CD14-positive monocyte (primary cell): ENCODE data around the gene TACC2. TPM values are rescaled to one million over a fixed set of nuclear protein-coding genes. Genes with fewer than 3 reads are reported as not detected.

ENCODE experiments used
- DNase-seq, 3 donors: peaks; one replicate each; pipeline ENCODE4 v3.0.0-alpha.2; 2011 to 2022
- H2AFZ ChIP-seq: 2 replicates; pipeline ENCODE4 v1.6.0; 2012; ENCODE audit warnings: mild to moderate bottlenecking, low read depth, low read length, inconsistent platforms; ENCODE audit not compliant: insufficient read depth, poor library complexity, severe bottlenecking
- H3K27ac ChIP-seq, 2 donors: 1 replicate in 1 of 2; 2 replicates in 1 of 2; pipeline ENCODE4 v1.5.1; 2012 to 2013; ENCODE audit warnings: low read length in 2 of 2, control low read depth in 1 of 2, inconsistent platforms in 1 of 2, low read depth in 1 of 2, mild to moderate bottlenecking in 1 of 2
- H3K27me3 ChIP-seq, 2 donors: one replicate each; pipeline versions ENCODE4 v1.6.0 to v1.6.1; 2011 to 2013; ENCODE audit warnings: low read length in 2 of 2; ENCODE audit not compliant: control insufficient read depth in 2 of 2, insufficient read depth in 2 of 2
- H3K36me3 ChIP-seq, 2 donors: replicated peaks in 1 of 2; 1 replicate in 1 of 2; 2 replicates in 1 of 2; pipeline versions ENCODE4 v1.5.1 to v1.6.1; 2012 to 2013; ENCODE audit warnings: low read length in 2 of 2, control low read depth in 1 of 2, inconsistent platforms in 1 of 2, mild to moderate bottlenecking in 1 of 2; ENCODE audit not compliant: insufficient read depth in 2 of 2, control insufficient read depth in 1 of 2
- H3K4me1 ChIP-seq, 2 donors: 1 replicate in 1 of 2; 2 replicates in 1 of 2; pipeline versions ENCODE4 v1.5.1 to v1.6.1; 2012 to 2013; ENCODE audit warnings: low read length in 2 of 2, control low read depth in 1 of 2, inconsistent platforms in 1 of 2, mild to moderate bottlenecking in 1 of 2, moderate library complexity in 1 of 2; ENCODE audit not compliant: insufficient read depth in 2 of 2, control insufficient read depth in 1 of 2
- H3K4me2 ChIP-seq: replicated peaks from 2 replicates; pipeline ENCODE3; 2012; ENCODE audit warnings: low read length, moderate library complexity, mild to moderate bottlenecking; ENCODE audit not compliant: poor library complexity, severe bottlenecking; ENCODE audit errors: extremely low read depth
- H3K4me3 ChIP-seq, 3 experiments: fragments of 200-600 bp in 1 of 3; sonication (generic) in 1 of 3; replicated peaks in 1 of 3; 1 replicate in 2 of 3; 2 replicates in 1 of 3; pipeline ENCODE4 v1.5.1; 2011 to 2013; ENCODE audit warnings: low read length in 3 of 3, mild to moderate bottlenecking in 3 of 3, control low read depth in 2 of 3, low read depth in 2 of 3, inconsistent platforms in 1 of 3, moderate library complexity in 1 of 3
- H3K79me2 ChIP-seq: 2 replicates; pipeline ENCODE4 v1.6.0; 2012; ENCODE audit warnings: mild to moderate bottlenecking, control low read depth, inconsistent platforms, low read length, moderate library complexity; ENCODE audit not compliant: insufficient read depth
- H3K9ac ChIP-seq: 2 replicates; pipeline ENCODE4 v1.6.0; 2017; ENCODE audit warnings: low read length, mild to moderate bottlenecking; ENCODE audit not compliant: insufficient read depth, poor library complexity, severe bottlenecking
- H3K9me3 ChIP-seq, 2 donors: replicated peaks in 1 of 2; 1 replicate in 1 of 2; 2 replicates in 1 of 2; pipeline versions ENCODE4 v1.5.1 to v1.6.1; 2012 to 2013; ENCODE audit warnings: low read length in 2 of 2, control low read depth in 1 of 2; ENCODE audit not compliant: control insufficient read depth in 1 of 2, insufficient read depth in 1 of 2
- H4K20me1 ChIP-seq: 2 replicates; pipeline ENCODE4 v1.6.0; 2012; ENCODE audit warnings: mild to moderate bottlenecking, low read length, control low read depth, moderate library complexity; ENCODE audit not compliant: insufficient read depth
- H3K27ac Mint-ChIP-seq, 7 donors: one replicate each; pipeline ENCODE4 v1.8.0; 2020; ENCODE audit warnings: mild to moderate bottlenecking in 7 of 7, mixed read lengths in 7 of 7, moderate library complexity in 6 of 7, inconsistent platforms in 2 of 7
- H3K27me3 Mint-ChIP-seq, 3 donors: one replicate each; pipeline ENCODE4 v1.8.0; 2021 to 2022; ENCODE audit warnings: low read depth in 3 of 3, mild to moderate bottlenecking in 3 of 3, mixed read lengths in 3 of 3, moderate library complexity in 3 of 3, inconsistent platforms in 1 of 3
- H3K36me3 Mint-ChIP-seq, 2 donors: one replicate each; pipeline ENCODE4 v1.8.0; 2020; ENCODE audit warnings: mixed read lengths in 2 of 2, inconsistent platforms in 1 of 2, mild to moderate bottlenecking in 1 of 2
- H3K4me1 Mint-ChIP-seq: one replicate; pipeline ENCODE4 v1.8.0; 2020; ENCODE audit warnings: mild to moderate bottlenecking, mixed read lengths
- H3K4me3 Mint-ChIP-seq, 2 donors: one replicate each; pipeline ENCODE4 v1.8.0; 2020; ENCODE audit warnings: mild to moderate bottlenecking in 2 of 2, mixed read lengths in 2 of 2, moderate library complexity in 1 of 2
- H3K9me3 Mint-ChIP-seq, 7 donors: one replicate each; pipeline ENCODE4 v1.8.0; 2020 to 2022; ENCODE audit warnings: mixed read lengths in 7 of 7, mild to moderate bottlenecking in 6 of 7, moderate library complexity in 6 of 7, inconsistent platforms in 2 of 7
- WGBS: methylation state at CpG from one replicate; pipeline ENCODE4 v1.1.5; 2013; ENCODE audit warnings: missing lambda C conversion rate; ENCODE audit not compliant: insufficient coverage; 5-methylcytosine and 5-hydroxymethylcytosine counted together
- intact Hi-C, 2 donors: fragments of 100-400 bp; cut with micrococcal nuclease; formaldehyde crosslinking; loops; one replicate each; pipeline versions ENCODE4 v1.15.0 to v1.15.1; 2023
- polyA plus RNA-seq, 3 donors: library from polyadenylated mRNA; depleted of rRNA in 1 of 3; unstranded in 2 of 3; stranded (reverse) in 1 of 3; fragments of 300-500 nt in 2 of 3; fragments of >200 nt in 1 of 3; fragmentation: Illumina TruSeq in 2 of 3; gene quantifications; 1 replicate in 2 of 3; 2 replicates in 1 of 3; pipeline ENCODE4 v1.2.3, GENCODE V29; 2012 to 2021
- TF ChIP-seq, protein P1 (sequence below): fragments of 200-600 bp; IDR thresholded peaks from one replicate; pipeline ENCODE4 v1.8.0; 2022; ENCODE audit warnings: antibody characterized with exemption, mild to moderate bottlenecking

TACC2 gene
- polyA plus RNA-seq, 3 donors = 0.03 TPM; not detected in 2

DNA sequence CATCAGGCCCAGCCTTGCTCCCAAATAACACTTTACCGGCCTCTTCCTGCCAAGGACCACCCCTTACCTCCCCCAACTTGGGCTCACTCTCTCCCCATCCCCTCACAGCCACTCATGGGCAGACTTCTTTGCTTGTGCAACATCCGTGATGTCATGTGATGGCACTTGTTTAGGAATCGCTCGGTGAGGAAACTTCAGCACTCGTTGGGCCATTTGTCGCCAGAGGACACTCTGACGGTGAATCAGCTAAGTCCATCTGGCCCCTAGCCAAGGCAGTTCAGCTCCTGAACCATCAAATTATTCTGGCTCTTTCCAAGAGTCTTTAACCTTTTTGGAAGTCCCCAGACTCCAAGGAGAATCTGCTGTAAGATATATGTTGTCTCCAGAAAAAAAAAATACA lies 301.4 kb downstream of the TACC2 start:
- H3K27me3 ChIP-seq = no peaks in the 10 kb centered on the region
- H3K79me2 ChIP-seq = no peaks in the 10 kb centered on the region
- Mint-ChIP-seq H3K9me3 (no peaks in the 10 kb centered on the region), H3K4me3 (no peak overlapping the region), H3K27ac (no peak overlapping the region), H3K27me3 (peaks cover under 1 to 5% (median 5%) of the 10 kb centered on the region in 3 donors), H3K36me3 (no peaks in the 10 kb centered on the region), H3K4me1 (no peaks in the 10 kb centered on the region)
- no peak overlapping the region for H2AFZ ChIP-seq
- no peaks in the 10 kb centered on the region for H3K9me3 ChIP-seq
- TF ChIP-seq, protein P1, sequence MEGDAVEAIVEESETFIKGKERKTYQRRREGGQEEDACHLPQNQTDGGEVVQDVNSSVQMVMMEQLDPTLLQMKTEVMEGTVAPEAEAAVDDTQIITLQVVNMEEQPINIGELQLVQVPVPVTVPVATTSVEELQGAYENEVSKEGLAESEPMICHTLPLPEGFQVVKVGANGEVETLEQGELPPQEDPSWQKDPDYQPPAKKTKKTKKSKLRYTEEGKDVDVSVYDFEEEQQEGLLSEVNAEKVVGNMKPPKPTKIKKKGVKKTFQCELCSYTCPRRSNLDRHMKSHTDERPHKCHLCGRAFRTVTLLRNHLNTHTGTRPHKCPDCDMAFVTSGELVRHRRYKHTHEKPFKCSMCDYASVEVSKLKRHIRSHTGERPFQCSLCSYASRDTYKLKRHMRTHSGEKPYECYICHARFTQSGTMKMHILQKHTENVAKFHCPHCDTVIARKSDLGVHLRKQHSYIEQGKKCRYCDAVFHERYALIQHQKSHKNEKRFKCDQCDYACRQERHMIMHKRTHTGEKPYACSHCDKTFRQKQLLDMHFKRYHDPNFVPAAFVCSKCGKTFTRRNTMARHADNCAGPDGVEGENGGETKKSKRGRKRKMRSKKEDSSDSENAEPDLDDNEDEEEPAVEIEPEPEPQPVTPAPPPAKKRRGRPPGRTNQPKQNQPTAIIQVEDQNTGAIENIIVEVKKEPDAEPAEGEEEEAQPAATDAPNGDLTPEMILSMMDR = no peak
- no peaks in the 10 kb centered on the region for H4K20me1 ChIP-seq
- WGBS = 67% methylated on average over 5 of the region's 7 CpGs
- no peaks in the 10 kb centered on the region for H3K36me3 ChIP-seq
- no peak overlapping the region for H3K4me2 ChIP-seq
- H3K4me3 ChIP-seq = no peak overlapping the region
- no peak for DNase-seq
- intact Hi-C loops = loop anchor here in 1 of 2 donors (10.0 kb wide), 1 partner anchor 274 kb away; the partner anchor contains the start of gene DMBT1
- H3K9ac ChIP-seq = no peak overlapping the region
- no peaks in the 10 kb centered on the region for H3K4me1 ChIP-seq
- no peak overlapping the region for H3K27ac ChIP-seq

DNA sequence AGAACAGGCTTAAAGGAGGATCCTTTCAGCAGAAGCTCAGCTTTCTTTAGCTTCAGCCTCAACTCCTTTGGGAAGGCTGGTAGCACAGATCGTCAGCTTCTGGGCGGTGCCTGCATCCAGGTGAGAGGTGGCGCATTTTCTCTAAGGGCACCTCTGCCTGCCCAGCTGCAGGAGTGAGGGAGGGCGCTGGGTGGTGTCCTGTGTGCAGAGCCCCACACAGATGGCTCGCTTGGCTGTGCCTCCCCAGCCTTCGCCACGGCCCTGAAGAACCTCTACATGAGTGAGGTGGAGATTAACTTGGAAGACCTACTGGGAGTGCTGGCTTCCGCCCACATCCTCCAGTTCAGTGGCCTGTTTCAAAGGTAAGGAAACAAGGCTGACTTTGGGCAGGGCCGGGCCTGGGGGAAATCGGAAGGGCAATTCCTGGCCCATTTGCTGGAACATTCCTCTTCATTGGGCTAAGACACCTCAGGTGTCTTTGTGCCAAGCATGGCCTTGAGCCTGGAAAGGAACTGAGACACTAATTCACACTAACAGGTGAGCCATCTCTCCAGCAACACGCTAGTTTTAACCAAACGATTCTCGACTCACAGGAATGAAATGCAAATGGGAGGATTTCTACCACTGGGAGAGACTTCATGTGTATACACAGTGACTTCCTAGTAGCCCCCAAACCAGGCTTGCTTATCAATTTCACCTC lies 302.0 kb downstream of the TACC2 start:
- Histone ChIP-seq H3K4me3 (no peak overlapping the region), H3K9ac (no peak overlapping the region), H4K20me1 (no peaks in the 10 kb centered on the region), H3K27me3 (no peaks in the 10 kb centered on the region), H3K4me2 (no peak overlapping the region), H3K36me3 (no peaks in the 10 kb centered on the region), H3K4me1 (no peaks in the 10 kb centered on the region), H3K27ac (no peak overlapping the region), H3K9me3 (no peaks in the 10 kb centered on the region), H2AFZ (no peak overlapping the region), H3K79me2 (no peaks in the 10 kb centered on the region)
- intact Hi-C loops = loop anchor here in 1 of 2 donors (10.0 kb wide), 1 partner anchor 274 kb away; the partner anchor contains the start of gene DMBT1
- H3K27ac Mint-ChIP-seq = no peak overlapping the region
- DNase-seq = no peak
- no peaks in the 10 kb centered on the region for H3K9me3 Mint-ChIP-seq
- no peaks in the 10 kb centered on the region for H3K36me3 Mint-ChIP-seq
- no peak overlapping the region for H3K4me3 Mint-ChIP-seq
- no peaks in the 10 kb centered on the region for H3K4me1 Mint-ChIP-seq
- WGBS = 89% methylated on average over 7 of the region's 13 CpGs
- H3K27me3 Mint-ChIP-seq = peaks cover 3 to 6% (median 5%) of the 10 kb centered on the region in 3 donors
- TF ChIP-seq, protein P1 = no peak
